ENCODE measurements around the gene HOXC12.

DNA sequence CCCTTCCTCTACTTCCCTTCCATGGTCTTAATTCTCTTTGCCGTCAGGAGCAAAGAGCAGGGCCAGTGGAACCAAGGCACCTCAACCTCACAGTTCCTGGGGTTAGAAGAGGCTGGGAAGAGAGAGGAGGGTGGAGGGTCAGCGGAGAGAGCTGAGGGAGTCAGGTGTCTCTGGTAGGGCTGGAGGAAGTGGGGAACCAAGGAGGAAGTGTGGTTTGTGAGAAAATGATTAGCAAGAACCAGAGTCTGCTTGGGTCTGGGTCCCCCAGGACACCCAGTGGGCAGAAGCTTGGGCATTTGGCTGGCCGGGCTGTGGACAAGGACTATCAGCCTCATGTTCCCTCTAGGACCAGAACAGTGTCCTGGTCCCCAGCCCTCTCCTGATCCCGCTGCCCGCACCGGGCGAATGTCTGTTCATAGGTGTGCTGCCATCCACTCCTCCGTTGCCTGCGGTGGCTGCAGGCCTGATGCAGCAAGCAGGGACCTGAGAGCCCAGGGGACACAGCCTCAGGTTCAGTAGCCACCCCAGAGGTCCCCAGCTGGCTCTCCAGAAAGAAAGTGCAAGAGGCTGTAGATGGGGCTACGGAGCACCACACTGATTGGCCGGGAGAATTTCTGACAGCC, 2.3 kb downstream of the HOXC12 start:
- no peak for TF ChIP-seq POLR2A (IDR thresholded peaks at IDR 0.05; ENCODE audit: low read depth, low read length)
- no peak for TF ChIP-seq TAF1 (IDR thresholded peaks at IDR 0.05; ENCODE audit: borderline replicate concordance, low read depth, low read length)
- TF ChIP-seq POLR2AphosphoS5 (IDR thresholded peaks at IDR 0.05; ENCODE audit: low read depth, low read length) = no peak

Data from GM12892 (cell line).